Measurements from ENCODE around the gene ZDHHC12.

ZDHHC12 gene

GRCh38 chr9:128685636-128686489 is 38.1 kb downstream of the ZDHHC12 start:
- DNase-seq (ENCODE audit: low spot score), result no peak

GRCh38 chr9:128684325-128685199 is 39.4 kb downstream of the ZDHHC12 start:
- peak; percentile 80 for DNase-seq (ENCODE audit: low spot score)

DNA sequence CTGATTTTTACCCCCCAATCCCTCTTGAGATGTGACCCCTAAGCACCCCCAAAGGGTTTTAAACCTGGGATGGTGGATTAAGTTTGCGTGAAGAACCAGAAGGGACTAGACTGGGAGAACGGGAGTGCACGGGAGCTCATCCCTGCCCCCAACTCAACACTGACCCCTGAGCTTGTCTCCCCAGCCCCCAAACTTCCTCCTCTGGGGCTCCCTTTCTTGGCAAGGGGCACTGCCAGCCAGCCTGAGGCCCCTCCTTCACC is 39.9 kb downstream of the ZDHHC12 start:
- no peak for DNase-seq (ENCODE audit: low spot score)

DNA sequence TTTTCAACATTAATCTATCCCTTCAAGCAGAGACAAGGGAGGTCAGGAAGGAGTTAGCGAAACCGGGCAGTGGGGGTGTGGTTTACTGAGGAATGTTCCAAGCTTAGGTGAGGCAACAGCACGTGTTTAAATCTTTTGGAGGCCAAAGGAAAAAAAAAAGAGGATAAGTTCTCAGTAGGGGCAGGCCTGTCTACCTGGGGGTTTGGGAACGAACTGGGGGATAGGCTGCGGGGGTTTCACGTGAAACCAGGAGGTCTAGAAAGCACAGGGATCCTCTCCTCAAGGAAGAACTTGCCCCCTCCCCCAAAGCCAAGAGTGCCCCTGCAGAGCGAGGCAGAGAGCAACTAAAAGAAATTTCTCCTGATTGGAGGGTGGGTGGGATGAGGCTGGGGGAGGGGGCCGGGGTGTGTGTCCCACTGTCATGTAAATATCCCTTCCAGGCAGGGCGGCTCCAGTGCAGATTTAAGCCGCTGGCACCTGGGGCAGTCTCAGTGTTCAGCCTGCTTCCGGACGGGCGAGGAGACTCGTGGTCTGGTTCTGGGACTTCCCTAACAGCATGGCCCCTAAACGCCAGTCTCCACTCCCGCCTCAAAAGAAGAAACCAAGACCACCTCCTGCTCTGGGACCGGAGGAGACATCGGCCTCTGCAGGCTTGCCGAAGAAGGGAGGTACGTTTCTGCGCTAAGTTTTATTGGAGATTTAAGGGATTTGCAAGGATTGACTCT is 40.4 kb downstream of the ZDHHC12 start:
- DNase-seq (ENCODE audit: low spot score), result peak; percentile 50

DNA sequence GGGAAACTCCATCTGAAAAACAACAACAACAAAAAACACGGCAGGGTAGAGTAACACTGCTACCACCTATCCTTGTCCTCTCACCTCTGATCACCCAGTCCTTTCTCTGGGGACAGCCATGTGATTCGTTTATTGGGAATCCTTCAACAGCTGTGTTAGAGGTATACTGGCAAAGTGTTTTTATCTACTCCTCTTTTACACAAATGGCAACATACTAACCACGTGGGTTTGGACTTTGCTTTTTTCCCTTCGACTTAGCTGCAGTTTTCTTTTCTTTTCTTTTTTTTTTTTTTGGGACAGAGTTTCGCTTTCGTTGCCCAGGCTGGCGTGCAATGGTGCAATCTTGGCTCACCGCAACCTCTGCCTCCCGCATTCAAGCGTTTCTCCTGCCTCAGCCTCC is 46.1 kb downstream of the ZDHHC12 start:
- no peak for DNase-seq (ENCODE audit: low spot score)

DNA sequence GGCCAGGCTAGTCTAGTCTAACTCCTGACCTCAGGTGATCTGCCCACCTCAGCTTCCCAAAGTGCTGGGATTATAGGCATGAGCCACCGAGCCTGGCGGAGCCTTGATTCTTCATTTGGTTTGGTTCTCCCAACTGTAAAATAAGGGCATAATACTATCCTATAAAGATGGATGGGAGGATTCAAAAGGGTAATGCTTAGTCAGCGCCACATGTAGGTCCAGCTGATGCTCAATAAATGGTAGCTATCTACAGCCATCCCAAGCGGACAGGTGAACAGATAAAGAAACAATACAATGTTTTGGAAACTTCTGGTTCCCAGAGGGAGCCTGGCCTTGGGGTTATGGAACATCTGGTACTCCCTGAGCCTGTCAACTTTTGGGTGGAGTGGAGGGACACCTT is 48.5 kb downstream of the ZDHHC12 start:
- DNase-seq (ENCODE audit: low spot score), result no peak

All from AG20443 (cell line).